NCI-H2227 treated with DMSO at 0.1 percent for 48 hours (cell line): ENCODE measurements around the gene POC5.

Experiments used
- DNase-seq: peaks from one replicate; lab custom pipeline; 2025; lab: John Stamatoyannopoulos, UW

The POC5 gene

DNA sequence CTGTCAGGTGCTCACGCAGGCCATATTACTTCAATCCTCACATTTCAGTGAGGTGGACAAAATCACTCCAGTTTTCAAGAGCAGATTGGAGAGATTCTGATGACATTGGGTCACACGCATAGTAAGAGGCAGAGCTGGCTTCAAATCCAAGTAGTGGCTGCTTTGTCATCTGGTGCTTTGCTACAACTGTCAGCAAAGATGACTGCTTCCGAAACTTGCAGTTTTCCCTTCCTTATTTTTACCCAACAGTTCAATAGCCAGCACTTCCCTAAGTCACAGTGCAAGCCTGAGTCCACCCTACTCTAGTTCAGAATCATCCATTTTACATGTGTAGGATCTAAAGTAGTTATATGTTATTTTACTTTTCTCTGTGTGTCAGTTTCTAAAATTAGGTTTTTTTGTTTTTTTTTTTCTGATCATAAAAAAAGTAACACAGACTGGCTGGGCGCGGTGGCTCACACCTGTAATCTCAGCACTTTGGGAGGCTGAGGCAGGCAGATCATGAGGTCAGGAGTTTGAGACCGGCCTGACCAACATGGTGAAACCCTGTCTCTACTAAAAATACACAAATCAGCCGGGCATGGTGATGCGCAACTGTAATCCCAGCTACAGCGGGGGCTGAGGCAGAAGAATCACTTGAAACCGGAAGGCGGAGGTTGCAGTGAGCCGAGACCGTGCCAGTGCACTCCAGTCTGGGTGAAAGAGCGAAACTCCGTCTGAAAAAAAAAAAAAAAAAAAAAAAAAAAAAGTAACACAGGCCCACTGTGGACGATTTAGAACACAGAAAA, 56.4 kb downstream of the POC5 start:
- DNase-seq: no peak

DNA sequence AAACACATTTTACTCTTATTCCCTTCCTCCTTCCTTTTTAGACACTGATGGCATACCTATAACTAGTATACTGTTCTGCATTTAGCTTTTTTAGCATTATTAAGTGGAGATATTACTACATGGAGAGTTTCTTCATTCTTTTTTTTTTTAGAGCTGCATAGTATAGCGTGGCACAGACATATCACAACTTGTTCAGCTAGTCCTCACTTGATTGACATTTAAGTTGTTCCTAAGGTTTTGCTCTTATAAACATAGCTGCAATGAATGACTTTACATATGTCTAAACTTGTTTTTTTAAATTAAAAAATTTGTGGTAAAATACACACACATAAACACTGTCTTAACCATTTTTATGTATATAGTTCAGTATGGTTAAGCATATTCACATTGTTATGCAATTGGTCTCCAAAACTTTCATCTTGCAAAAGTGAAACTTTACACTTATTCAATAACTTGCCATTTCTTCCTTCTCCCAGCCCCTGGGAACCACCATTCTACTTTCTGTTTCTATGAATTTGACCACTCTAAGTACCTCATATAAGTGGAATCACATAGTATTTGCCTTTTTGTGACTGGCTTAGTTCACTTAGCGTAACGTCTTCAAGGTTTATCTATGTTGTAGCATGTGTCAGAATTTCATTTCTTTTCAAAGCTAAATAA, 57.3 kb downstream of the POC5 start:
- DNase-seq: no peak

DNA sequence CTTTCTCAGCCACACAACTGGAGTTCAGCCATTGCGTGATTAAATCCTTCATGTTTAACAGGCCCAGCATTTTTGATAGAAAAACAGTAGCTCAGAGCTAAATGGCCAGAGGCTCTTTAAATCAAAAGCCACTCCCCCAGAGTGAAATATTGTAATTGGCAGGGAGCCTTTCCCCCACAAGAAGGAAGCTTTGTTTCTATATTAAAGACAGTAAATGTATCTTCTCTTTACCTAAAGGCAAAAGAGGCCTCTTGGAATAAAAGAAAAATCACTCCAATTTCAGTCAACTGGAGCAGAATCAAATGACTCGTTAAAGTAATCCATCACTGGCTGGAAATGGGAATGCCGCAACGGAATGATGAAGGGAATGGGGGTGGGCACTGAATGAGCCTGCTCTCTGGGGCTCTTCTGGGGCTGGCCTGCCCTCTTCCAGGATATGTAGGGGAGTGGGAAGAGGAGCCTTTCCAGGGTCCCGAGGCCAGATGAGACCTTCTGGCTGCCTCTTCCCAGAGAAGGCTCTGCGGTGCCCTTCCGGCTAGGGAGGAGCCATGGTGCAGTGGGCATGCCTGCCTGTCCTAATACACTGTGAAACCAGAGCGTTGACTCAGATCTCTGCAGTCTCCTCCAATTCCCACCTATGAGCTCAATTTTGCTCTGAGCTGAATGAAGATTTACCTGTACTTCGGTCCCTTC, 60.8 kb downstream of the POC5 start:
- DNase-seq: peak; percentile 42

DNA sequence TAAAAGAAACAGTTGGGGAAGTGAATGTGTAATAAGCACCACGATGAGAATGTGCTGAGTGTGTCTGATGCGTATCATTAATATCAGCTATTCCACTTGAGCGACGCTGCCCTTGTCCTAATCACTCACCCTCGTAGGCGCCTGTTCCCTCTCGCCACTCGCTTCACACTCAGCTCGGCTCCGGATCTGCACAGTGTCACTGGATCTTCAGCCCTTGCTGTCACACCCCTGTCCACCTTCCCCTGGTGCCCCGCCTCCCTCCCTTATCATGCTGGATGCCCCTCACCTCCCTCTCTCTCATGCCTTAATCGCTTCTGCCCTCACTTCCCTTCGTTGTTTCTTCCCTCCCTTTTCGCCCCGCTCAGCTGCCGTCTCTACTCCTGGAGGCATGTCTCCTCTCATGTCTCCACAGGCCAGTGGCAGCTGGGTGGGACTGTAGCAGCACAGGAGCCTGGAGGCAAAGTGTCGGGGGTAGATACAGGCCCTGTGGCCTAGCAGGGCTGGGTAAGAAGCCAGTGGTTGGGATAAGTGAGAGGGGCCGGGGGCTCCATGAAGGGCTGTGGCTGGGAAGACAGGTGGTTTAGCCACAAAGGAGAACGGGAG, 62.4 kb downstream of the POC5 start:
- no peak for DNase-seq

DNA sequence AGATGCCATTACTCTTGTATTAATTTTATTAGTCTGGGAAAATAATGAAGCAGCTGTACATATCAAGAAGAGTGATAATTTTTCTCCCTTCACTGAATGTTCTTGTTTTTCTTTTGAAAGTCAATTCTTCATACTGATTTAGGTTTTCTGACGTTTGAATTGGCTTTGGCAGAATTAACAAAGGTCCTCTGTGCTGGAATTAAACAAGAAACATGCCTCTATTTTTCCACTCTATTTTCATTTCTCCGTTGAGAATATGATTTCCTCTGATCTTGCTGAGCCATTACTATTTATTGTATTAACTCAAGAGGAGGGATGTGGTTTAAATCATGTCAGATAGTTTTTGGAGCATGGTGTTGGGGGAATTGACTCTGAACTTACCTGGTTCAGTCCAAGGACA, 63.7 kb downstream of the POC5 start:
- DNase-seq: no peak

DNA sequence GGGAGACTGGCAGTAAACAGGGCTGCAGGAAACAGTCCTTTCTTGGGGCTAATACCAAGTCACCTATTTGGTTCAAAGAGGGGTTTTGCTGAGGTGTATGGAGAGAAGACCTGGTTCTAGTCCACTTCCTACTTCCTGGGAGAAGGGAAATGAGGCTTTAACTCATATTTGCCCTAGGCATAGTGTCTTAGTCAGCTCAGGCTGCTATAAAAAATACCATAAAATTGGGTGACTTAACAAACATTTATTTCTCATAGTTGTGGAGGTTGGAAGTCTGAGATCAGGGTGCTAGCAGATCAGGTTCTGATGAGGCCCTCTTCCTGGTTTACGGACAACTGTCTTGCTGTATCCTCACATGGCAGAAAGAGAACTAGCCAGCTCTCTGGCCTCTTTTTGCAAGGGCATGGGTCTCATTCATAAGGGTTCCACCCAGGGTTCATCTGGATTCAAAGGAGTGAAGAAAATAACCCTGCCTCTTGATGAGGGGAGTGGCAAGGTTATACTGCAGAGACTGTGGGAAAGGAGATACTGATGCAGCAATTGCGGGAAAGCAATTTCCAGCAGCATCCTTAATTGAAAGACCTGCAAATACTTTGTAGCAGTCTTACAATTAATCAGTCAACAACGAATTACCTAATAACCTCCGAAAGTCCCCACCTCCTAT, 65.5 kb downstream of the POC5 start:
- no peak for DNase-seq

DNA sequence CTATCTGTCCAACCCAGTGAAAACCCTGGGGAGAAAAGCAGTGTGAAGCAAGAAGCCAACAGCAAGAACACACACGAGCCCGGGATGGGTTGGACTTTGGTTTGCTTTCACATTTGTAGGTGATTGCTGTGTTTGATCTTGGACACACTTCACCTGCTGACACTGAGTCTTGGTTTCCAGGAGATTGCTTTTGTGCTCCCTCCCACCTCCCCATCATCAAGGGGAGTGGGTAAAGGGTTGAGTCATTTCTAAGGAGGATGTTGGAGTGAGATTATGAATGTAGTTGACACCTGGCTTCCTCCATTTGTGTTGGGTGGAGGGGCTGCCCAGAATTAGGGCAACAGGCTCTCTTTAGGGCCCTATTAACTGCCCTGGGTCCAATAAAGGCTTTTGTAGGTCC, 68.5 kb downstream of the POC5 start:
- no peak for DNase-seq

DNA sequence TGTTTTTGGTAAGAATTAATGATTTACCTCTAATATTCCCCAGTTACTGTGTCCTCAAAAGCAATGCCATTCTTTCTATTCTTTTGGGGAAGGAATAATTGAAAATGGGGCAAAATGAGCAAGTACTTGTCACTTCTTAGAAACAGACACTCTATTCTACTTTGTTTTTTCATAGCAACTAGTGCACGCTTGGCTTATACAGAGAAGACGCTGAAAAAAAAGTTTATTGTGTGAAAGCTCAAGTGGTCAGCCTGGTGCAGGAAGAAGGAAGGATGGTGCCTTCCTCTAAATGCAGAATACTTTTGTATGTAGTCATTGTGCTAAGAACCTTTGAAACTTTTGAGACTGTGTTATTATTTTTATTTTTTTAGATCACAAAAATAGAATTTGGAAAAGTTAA, 76.4 kb downstream of the POC5 start:
- no peak for DNase-seq

DNA sequence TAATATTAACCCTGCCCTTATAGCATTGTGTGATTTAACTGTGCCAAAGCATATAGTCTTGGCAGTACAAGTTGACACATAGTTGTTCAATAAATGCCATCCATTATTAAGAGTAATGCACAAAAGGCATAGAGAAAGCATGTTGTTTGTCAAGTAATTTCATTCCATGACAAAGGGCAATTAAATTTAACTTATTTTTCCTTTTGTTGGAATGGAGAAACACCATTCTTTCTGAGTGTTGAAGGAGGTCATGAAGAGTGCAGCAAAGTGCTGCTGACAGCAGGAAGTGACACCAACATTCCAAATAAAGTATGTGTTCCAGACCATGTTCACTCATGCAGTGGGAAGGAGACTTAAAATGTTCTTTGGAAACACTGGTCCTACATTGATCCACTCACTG, 76.8 kb downstream of the POC5 start:
- DNase-seq: no peak

DNA sequence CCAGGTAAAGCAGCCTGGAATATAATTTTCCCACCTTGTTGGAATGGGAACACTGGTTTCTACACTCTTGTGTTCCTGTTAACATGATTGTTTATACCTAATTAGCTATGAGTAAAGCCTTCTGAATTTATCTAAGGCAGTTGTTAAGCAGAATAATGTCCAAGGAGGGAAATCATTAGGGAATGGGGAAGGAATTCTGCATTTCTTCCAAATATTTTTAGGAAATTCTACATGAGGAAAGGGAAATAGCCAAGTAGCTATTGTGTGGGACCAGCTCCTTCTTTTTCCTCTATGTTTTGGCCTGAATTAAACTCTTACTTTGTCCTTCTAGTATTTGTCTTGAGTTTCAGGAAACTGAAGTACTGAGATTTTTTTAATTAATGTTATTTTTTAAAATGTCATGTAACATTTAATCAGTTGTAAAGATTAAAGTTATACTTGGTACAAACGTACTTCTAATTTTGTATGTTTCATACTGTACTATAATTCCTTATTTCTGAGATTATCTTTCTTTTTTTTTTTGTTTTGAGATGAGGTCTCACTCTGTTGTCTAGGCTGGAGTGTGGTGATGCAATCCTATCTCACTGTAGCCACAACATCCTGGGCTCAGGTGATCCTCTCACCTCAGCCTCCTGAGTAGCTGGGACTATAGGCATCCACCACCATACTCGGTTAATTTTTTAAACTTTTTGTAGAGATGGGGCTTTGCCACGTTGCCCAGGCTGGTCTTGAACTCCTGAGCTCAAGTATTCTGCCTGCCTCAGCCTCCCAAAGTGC, 77.5 kb downstream of the POC5 start:
- no peak for DNase-seq

DNA sequence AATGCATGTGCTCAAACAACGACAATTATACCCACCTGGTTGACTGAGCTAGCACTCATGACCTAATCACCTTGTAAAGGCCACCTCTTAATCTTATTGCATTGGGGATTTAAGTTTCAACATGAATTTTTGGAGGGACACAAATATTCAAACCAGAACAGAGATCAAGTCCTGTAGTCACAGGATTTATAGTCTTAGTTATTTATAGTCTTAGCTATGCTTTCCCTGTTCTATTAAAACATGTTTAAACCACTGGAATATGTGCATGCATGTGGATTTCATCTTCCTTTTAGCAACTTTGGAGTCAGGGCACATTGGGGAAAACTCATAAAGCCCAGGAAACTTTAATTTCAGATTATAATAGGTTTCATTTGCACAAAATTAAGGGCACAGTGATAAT, 79.3 kb downstream of the POC5 start:
- DNase-seq: no peak

DNA sequence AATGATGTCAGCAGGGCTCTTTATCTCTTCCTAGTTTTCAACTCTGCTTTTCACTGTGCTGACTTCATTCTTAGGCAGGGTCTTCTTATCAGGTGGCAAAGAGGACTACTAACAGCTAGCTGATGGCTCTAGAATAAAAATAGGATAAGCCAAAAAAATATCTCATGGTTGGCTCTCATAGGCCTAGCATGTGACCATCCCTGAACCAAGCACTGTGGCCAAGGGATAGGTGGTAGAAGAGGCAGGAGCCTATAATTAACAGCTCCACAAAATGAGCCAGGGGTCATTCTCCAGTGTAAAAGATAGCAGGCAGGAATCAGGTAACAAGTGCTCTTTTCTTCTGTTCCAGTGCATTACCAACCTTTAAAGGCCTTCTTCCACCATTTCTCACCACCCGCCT, 84.9 kb downstream of the POC5 start:
- no peak for DNase-seq

DNA sequence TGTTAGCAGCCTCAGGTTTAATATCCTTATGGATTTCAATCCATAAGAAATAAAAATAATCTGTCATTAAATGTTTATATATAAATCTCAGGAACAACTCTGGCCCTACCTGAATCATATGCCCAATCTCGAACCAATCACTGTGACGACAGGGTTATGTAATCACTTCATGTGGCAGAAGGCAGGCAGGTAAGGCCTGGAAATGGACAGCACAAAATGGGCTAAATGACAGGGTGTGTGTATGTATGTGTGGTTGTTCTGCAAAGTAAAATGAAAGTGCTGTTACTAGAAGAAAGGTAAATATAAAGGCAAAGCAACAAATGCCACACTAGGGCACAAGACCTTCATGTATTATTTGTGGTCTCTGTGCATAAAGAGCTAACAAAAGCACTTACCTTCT, 86.4 kb downstream of the POC5 start:
- DNase-seq: no peak

DNA sequence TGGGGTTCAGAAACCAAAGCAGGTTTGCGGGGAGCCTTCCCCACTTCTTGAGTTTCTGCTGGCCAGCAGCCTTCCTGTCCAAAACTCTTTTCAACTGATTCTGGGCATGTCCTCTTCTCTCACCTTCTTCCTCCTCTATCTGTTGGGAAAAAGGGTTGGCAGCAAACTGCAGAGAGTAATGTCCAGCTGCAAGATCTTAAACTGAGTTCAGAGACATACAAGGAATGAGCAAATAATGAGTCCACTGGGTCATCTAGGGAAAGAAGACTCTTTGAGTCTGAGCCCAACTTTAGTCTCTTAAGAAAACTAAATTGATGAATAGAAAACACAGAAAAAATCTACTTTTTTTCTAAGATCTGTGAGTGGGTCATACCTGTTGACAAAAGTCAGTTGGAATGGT, 89.4 kb downstream of the POC5 start:
- DNase-seq: no peak

DNA sequence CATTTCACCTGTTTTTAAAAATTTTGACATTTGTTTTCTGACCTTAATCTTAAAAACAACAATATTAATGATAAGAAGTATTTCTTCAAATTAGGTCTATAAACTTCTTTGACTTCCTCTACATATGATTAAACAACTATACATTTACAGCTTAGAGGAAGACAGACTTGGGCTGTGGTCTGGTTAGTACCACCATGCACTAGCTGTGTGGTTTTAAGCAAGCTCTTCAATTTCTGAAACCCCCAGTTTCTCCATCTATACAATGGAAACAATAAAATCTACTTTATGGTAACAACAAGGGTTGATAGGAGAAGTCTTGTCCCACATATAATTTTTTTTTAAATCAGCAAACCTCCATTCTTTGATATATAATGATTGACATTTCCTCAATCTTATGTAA, 90.3 kb downstream of the POC5 start:
- no peak for DNase-seq
